B cell (primary cell): ENCODE data around the gene ANKDD1A.

Source experiments
- EZH2 ChIP-seq: IDR thresholded peaks from 2 replicates; pipeline ENCODE4 v1.6.1; 2012; ENCODE audit warnings: borderline replicate concordance, low read depth, mild to moderate bottlenecking, moderate library complexity, low read length; ENCODE audit not compliant: insufficient read depth, poor library complexity, severe bottlenecking
- TF ChIP-seq, protein P1 (sequence below): fragments of 200-600 bp; IDR thresholded peaks from one replicate; pipeline ENCODE4 v1.8.0; 2022; ENCODE audit warnings: antibody characterized with exemption, mild to moderate bottlenecking

DNA sequence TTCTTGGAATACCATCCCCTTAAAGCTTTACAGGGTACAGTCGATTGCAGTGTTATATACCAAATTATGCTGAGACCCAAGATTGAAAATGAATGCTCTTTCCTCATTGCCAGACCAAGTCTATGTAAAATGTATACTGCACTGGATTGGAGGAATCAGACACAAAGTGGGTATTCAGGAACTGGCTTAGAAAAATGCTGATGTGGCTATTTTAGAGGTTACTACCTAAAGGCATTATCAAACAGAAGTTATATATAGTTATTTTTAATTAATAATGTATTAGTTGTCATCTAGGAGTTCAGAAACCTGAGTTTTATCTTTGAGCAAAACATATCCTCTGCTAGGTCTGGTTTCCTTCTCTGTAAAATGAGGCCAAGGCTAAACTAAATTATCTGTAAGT, 81.6 kb downstream of the ANKDD1A start:
- TF ChIP-seq, protein P1, sequence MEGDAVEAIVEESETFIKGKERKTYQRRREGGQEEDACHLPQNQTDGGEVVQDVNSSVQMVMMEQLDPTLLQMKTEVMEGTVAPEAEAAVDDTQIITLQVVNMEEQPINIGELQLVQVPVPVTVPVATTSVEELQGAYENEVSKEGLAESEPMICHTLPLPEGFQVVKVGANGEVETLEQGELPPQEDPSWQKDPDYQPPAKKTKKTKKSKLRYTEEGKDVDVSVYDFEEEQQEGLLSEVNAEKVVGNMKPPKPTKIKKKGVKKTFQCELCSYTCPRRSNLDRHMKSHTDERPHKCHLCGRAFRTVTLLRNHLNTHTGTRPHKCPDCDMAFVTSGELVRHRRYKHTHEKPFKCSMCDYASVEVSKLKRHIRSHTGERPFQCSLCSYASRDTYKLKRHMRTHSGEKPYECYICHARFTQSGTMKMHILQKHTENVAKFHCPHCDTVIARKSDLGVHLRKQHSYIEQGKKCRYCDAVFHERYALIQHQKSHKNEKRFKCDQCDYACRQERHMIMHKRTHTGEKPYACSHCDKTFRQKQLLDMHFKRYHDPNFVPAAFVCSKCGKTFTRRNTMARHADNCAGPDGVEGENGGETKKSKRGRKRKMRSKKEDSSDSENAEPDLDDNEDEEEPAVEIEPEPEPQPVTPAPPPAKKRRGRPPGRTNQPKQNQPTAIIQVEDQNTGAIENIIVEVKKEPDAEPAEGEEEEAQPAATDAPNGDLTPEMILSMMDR = no peak
- TF ChIP-seq EZH2 = no peak
